Germinal center (tissue), 1 donor: ENCODE data around the gene P2RX4.
"Not testable (repeated sequence)": the region's sequence is repeated elsewhere in the genome, so short reads cannot be mapped to it uniquely, and the experiment has no call there.

Experiments used
- DNase-seq: peaks from one replicate; pipeline ENCODE4 v3.0.0; 2012; ENCODE audit warnings: mixed read lengths, low spot score

The P2RX4 gene

DNA sequence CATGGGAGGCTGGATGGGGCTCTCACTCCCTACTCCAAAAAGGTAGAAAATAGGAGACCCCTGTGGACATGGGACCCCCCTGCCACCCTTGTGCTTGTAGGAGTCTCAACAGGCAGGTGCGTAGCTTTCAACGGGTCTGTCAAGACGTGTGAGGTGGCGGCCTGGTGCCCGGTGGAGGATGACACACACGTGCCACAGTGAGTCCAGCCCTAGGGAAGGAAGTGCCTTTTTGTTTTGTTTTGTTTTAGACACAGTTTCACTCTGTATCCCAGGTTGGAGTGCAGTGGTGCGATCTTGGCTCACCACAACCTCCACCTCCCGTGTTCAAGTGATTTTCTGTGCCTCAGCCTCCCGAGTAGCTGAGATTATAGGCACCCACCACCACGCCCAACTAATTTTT, 12.9 kb downstream of the P2RX4 start:
- no peak for DNase-seq

- DNase-seq, result no peak
These were observed 13.7 kb downstream of the P2RX4 start for GRCh38 chr12:121223292-121224285.

DNA sequence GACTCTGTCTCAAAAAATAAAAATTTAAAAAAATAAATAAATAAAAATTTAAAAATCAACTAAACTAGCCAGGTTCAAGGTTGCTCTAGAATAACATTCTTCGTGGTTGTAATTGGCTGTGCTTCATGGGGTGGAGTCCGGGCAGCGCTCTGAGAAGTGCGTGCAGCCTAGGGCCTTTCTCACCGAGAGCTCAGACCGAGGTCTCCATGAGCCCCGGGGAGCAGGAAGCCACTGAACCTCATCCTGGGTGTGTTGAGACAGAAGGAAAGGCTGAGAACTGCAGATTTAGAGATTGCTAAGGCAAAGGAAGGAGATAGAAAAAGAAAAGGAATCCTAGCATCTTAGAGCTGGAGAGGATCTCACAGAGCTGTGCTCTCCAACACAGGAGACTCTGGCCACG, 14.7 kb downstream of the P2RX4 start:
- DNase-seq, result no peak

- DNase-seq, result no peak
These were observed 16.5 kb downstream of the P2RX4 start for GRCh38 chr12:121226399-121226798.

DNA sequence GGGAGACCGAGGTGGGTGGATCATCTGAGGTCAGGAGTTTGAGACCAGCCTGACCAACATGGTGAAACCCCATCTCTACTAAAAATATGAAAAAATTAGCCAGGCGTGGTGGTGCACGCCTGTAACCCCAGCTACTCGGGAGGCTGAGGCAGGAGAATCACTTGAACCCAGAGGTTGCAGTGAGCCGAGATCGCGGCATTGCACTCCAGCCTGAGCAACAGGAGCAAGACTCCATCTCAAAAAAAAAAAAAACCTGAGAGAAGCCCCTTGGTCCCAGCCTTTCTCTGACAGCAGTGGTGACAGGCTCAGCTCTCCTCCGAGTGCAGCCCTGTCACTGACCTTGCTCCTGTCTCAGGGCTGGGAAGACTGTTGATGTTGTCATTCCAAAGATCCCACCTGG, 16.9 kb downstream of the P2RX4 start:
- not testable (repeated sequence) for DNase-seq

- DNase-seq, result peak; percentile 62
These were observed 17.4 kb downstream of the P2RX4 start for GRCh38 chr12:121227294-121227693.

- no peak for DNase-seq
These were observed 19.2 kb downstream of the P2RX4 start for GRCh38 chr12:121228919-121229665.

DNA sequence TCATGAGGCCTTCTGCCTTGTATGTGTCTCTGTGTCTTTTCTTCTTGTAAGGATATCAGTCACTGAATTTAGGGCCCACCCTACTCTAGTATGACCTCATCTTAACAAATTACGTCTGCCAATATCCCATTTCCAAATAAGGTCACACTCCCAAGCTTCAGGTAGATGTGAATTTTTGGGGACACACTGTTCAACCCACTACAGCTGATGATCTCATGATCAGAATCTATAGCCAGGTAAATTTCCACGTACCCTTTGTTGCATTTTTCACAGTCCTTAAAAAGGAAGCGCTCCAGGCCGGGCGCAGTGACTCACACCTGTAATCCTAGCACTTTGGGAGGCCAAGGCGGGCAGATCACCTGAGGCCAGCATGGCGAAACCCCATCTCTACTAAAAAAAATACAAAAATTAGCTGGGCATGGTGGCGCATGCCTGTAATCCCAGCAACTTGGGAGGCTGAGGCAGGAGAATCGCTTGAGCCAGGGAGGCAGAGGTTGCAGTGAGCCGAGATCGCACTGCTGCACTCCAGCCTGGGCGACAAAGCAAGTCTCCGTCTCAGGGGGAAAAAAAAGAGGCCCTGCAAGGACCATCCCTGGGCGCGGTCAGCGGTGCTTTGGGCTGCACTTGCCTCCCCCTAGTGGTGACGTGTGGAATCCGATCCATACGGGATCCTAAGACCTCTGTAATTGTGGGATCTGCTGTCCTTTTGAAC, 20.1 kb downstream of the P2RX4 start:
- DNase-seq, result peak; percentile 79

DNA sequence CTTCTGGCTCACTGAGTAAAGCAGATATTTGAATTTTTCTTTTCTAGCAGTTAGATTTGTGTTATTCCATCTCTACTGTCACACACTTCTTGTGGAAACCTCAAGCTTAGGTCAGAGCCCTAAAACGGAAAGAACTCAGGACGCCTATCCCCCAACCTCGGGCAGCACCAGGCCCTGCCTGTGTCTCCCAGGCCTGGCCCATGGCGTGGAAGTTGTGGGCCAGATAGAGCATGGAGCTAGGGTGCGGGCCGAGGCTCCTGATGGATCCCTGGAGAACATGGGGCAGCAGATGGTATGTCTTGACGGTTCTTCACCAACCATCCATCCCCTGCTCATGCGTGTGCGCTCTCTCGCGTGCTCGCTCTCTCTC, 20.6 kb downstream of the P2RX4 start:
- no peak for DNase-seq

DNA sequence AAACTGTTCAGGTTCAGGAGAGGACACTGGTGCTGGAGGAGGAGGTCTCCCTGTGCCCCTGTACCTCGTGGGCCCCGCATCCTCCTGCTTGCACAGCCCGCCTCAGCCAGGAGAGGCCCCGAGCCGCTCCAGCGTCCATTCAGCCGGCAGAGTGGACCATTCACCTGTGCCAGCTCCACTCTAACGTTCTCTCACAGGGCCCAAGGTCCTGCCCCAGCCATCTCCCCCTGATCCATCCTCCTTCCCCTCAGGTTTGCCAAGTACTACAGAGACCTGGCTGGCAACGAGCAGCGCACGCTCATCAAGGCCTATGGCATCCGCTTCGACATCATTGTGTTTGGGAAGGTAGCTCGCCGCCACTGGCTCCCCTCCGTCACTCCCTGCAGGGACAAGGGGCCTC, 22.2 kb downstream of the P2RX4 start:
- DNase-seq, result no peak

DNA sequence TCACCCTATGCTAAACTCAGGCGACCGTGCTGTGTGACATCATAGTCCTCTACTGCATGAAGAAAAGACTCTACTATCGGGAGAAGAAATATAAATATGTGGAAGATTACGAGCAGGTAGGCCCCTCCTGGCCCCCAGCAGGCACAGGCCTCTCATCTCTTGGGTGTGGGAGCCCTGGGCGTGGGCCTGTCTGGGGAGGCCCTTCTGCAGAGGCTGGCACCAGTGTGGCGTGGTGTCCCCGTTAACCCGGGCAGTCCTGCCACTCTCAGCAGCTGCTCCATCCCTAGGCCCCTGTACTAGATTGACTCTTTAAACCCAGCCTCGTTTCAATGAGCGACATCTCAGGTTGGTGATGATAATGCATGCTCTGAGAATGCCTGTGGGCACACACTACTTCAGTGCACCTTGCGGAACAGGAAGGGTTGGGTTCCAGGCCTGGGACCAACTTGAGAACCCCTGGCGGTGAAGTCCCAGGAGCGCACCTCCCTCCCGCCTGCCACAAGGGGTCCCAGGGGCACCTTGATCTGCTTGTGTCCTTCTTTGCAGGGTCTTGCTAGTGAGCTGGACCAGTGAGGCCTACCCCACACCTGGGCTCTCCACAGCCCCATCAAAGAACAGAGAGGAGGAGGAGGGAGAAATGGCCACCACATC, 23.2 kb downstream of the P2RX4 start:
- no peak for DNase-seq

GRCh38 chr12:121233628-121234020, 23.7 kb downstream of the P2RX4 start:
- no peak for DNase-seq

DNA sequence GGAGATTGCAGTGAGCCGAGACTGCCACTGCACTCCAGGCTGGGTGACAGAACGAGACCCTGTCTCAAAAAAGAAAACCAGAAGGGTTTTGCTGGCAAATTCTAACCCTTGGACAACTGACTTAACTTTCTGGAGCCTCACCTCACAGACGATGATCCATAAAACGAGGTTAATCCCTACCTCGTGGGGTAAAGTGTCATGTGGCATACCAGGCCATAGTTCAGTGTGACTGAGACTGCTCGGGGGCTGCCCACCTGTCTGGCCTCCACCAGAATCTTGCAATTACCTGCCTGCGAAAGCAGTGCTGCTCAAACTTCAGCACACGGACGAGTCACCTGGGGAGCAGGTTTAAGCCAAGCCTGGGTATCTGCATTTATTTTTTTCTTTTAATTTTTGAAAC, 26.8 kb downstream of the P2RX4 start:
- DNase-seq, result no peak

GRCh38 chr12:121237415-121237814, 27.5 kb downstream of the P2RX4 start:
- DNase-seq, result no peak

- no peak for DNase-seq
These were observed 28.2 kb downstream of the P2RX4 start for GRCh38 chr12:121238086-121238485.

DNA sequence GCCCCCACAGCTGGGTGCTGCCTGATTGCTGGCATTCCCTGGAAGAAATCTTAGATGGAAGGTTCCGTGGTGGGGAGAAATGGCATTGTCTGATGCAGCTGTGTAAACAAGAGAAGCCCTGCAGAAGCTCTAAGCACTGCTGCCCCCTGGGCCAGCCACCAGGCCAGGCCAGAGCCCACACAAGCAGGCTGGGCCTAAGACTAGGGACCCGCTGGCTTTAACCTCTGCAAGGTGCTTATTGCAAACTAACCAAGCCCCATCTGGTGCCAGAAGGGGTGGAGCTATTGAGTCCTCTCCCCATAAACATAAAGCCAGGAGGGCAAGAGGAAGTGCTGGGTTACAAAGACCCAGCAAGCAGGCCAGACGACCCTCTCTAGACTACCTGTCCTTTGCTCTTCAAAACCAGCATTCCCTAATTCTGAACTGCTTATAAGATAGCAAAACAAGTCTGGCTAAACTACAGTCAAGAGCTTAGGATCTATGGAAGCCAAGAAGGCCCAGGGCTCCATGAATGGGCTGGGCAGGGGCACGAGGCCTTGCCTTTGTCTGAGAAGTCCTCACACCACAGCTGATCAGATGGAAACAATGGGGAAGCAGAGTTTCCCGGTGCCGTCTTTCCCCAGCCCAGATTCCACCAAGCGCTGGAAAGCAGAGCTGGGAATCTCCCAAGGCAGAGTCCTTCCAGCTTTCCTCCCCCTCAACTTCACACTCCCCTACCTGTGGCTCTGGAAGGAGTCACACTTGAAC, 28.8 kb downstream of the P2RX4 start:
- no peak for DNase-seq

DNA sequence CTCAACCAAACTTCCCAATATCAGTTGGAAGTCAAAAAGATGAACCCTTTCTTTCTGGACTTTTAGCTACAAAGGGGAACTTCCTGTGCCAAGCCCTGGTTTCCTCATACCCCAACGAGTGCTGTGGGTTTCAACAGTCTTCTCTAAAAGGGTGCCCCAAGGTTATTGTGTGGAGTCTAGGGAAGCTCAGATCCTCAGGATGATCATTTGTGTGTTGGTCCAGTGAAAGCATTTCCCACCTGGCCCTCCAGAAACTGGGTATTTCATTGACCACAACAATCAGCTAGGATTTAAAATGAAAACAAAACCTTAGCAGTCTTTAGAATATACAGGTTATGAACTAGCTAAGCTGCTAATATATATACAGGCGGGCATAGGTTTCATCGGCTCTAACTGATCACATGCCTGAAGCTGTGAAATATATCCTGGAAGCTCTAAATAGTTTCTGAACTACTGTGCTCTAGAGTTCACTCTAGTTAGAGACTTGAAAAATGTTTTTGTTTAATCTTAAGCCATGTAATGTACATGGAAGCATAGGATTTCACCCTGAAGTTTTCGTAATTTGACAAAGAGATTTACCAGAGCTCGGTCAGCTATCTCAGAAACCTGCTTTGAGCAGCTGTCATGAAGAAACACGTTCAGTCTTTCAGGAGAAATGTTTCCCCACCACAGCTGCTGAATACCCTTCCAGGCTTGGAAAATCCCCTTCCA, 29.6 kb downstream of the P2RX4 start:
- DNase-seq, result no peak

GRCh38 chr12:121240062-121240420, 30.1 kb downstream of the P2RX4 start:
- no peak for DNase-seq

- DNase-seq, result peak; percentile 83
These were observed 30.7 kb downstream of the P2RX4 start for GRCh38 chr12:121240484-121241101.
